ENCODE data around the gene UBTD1. TPM values are rescaled to one million over a fixed set of nuclear protein-coding genes. Genes with fewer than 3 reads are reported as not detected.

Gene UBTD1
- polyA plus RNA-seq, 1 donor (not counting 4 experiments of a cell fraction or from before 2014, with no cell fraction given) = 12.0 TPM

DNA sequence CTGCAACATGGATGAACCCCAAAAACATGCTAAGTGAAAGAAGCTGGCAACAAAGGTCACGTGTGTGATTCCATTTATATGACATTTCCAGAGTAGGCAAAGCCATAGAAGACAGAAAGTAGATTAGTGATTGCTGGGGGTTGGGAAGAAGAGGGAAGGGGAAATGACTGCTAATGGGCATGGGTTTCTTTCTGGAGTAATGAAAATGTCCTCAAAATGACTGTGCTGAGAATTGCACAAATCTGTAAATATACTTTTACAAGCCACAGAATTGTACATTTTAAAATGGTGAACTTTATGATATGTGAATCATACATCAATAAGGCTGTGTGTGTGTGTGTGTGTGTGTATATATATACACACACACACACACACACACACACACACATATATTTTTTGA, 16.3 kb upstream of the UBTD1 start:
- Histone ChIP-seq H3K36me3 (ENCODE audit: control insufficient read depth in 2 of 2, extremely low read depth in 1 of 2, insufficient read depth in 2 of 2, low read length in 2 of 2) (peaks cover 19 to 37% of the 10 kb centered on the region in 2 experiments), H3K9me1 (ENCODE audit: control insufficient read depth, extremely low read depth, insufficient read depth, low read length) (no peaks in the 10 kb centered on the region), H4K20me1 (ENCODE audit: control insufficient read depth, extremely low read depth, insufficient read depth, low read length) (no peaks in the 10 kb centered on the region), H2AFZ (ENCODE audit: control insufficient read depth, low read length) (no peak overlapping the region), H3K79me2 (ENCODE audit: control insufficient read depth, insufficient read depth, low read length) (peaks cover 55% of the 10 kb centered on the region), H3K4me1 (ENCODE audit: control insufficient read depth, extremely low read depth, insufficient read depth, low read length) (peaks cover 39% of the 10 kb centered on the region), H3K4me3 (ENCODE audit: control insufficient read depth in 2 of 3, extremely low read depth in 1 of 3, insufficient read depth in 2 of 3, low read depth in 1 of 3, low read length in 3 of 3) (no peak overlapping the region), H3K4me2 (ENCODE audit: control insufficient read depth, extremely low read depth, insufficient read depth, low read depth, low read length) (no peak overlapping the region), H3K27ac (ENCODE audit: control insufficient read depth, insufficient read depth, low read length) (no peak overlapping the region), H3K27me3 (ENCODE audit: control insufficient read depth, extremely low read depth, insufficient read depth, low read length) (no peaks in the 10 kb centered on the region), H3K9ac (ENCODE audit: control insufficient read depth, extremely low read depth, insufficient read depth, low read length) (no peak overlapping the region), H3K9me3 (ENCODE audit: control insufficient read depth, low read depth, low read length) (no peaks in the 10 kb centered on the region)
- DNase-seq (ENCODE audit: low read depth, low spot score) (no peak), FAIRE-seq (no peak)
- TF ChIP-seq, protein P1, sequence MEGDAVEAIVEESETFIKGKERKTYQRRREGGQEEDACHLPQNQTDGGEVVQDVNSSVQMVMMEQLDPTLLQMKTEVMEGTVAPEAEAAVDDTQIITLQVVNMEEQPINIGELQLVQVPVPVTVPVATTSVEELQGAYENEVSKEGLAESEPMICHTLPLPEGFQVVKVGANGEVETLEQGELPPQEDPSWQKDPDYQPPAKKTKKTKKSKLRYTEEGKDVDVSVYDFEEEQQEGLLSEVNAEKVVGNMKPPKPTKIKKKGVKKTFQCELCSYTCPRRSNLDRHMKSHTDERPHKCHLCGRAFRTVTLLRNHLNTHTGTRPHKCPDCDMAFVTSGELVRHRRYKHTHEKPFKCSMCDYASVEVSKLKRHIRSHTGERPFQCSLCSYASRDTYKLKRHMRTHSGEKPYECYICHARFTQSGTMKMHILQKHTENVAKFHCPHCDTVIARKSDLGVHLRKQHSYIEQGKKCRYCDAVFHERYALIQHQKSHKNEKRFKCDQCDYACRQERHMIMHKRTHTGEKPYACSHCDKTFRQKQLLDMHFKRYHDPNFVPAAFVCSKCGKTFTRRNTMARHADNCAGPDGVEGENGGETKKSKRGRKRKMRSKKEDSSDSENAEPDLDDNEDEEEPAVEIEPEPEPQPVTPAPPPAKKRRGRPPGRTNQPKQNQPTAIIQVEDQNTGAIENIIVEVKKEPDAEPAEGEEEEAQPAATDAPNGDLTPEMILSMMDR (optimal IDR thresholded peaks at IDR 0.05 in 1 of 3, IDR thresholded peaks at IDR 0.05 in 1 of 3, conservative IDR thresholded peaks at IDR 0.05 in 1 of 3; ENCODE audit: extremely low read depth in 1 of 3, insufficient read depth in 2 of 3, low read length in 3 of 3) = no peak
- no peak for TF ChIP-seq EZH2 (IDR thresholded peaks at IDR 0.05; ENCODE audit: low read length)
- dilution Hi-C loops (cut with MboI; ENCODE audit: extremely low pct_ligation_motif_present, low sequenced_read_pairs) = no loop called here

DNA sequence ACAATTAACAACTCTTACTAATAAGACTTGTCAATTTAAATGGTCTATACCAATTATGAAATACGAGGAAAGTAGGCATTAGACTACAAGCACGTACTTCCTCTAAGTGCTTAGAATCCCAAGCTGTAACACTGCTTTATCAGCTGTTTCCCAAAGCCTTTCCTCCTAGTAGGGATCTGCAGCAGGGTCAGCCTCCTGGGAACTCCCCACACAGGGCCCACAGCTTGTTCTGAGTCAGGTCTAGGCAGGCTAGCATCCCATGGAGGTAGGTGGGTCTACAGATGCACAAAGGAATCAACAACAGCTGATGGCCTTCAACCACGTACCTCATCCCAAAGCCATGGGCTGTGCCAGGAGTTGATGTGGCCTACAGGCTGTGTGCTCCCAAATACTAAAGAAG, 15.2 kb upstream of the UBTD1 start:
- H3K4me1 ChIP-seq (ENCODE audit: control insufficient read depth, extremely low read depth, insufficient read depth, low read length) = peaks cover 39% of the 10 kb centered on the region
- H3K4me3 ChIP-seq (ENCODE audit: control insufficient read depth in 2 of 3, extremely low read depth in 1 of 3, insufficient read depth in 2 of 3, low read depth in 1 of 3, low read length in 3 of 3) = no peak overlapping the region
- peaks cover 13 to 26% of the 10 kb centered on the region in 2 experiments for H3K36me3 ChIP-seq (ENCODE audit: control insufficient read depth in 2 of 2, extremely low read depth in 1 of 2, insufficient read depth in 2 of 2, low read length in 2 of 2)
- DNase-seq (ENCODE audit: low read depth, low spot score) (no peak), FAIRE-seq (no peak)
- no peak overlapping the region for H3K27ac ChIP-seq (ENCODE audit: control insufficient read depth, insufficient read depth, low read length)
- no peak overlapping the region for H3K4me2 ChIP-seq (ENCODE audit: control insufficient read depth, extremely low read depth, insufficient read depth, low read depth, low read length)
- H3K9me1 ChIP-seq (ENCODE audit: control insufficient read depth, extremely low read depth, insufficient read depth, low read length) = no peaks in the 10 kb centered on the region
- no peaks in the 10 kb centered on the region for H3K27me3 ChIP-seq (ENCODE audit: control insufficient read depth, extremely low read depth, insufficient read depth, low read length)
- no peaks in the 10 kb centered on the region for H3K9me3 ChIP-seq (ENCODE audit: control insufficient read depth, low read depth, low read length)
- H2AFZ ChIP-seq (ENCODE audit: control insufficient read depth, low read length) = no peak overlapping the region
- H3K79me2 ChIP-seq (ENCODE audit: control insufficient read depth, insufficient read depth, low read length) = peaks cover 57% of the 10 kb centered on the region
- H4K20me1 ChIP-seq (ENCODE audit: control insufficient read depth, extremely low read depth, insufficient read depth, low read length) = no peaks in the 10 kb centered on the region
- dilution Hi-C loops (cut with MboI; ENCODE audit: extremely low pct_ligation_motif_present, low sequenced_read_pairs) = no loop called here
- H3K9ac ChIP-seq (ENCODE audit: control insufficient read depth, extremely low read depth, insufficient read depth, low read length) = no peak overlapping the region
- TF ChIP-seq EZH2 (IDR thresholded peaks at IDR 0.05; ENCODE audit: low read length) = no peak
- TF ChIP-seq, protein P1 (optimal IDR thresholded peaks at IDR 0.05 in 1 of 3, IDR thresholded peaks at IDR 0.05 in 1 of 3, conservative IDR thresholded peaks at IDR 0.05 in 1 of 3; ENCODE audit: extremely low read depth in 1 of 3, insufficient read depth in 2 of 3, low read length in 3 of 3) = no peak

Data from keratinocyte (primary cell).